Colonic mucosa (tissue), 4 donors: ENCODE measurements around the gene ERBB3. TPM values are rescaled to one million over a fixed set of nuclear protein-coding genes. Genes with fewer than 3 reads are reported as not detected.
"Not testable (repeated sequence)": the region's sequence is repeated elsewhere in the genome, so short reads cannot be mapped to it uniquely, and the experiment has no call there.

Experiments
- DNase-seq: peaks from one replicate; pipeline ENCODE4 v3.0.0-alpha.2; 2020
- H3K27ac ChIP-seq: fragments of 200-600 bp; one replicate; pipeline ENCODE4 v1.8.0; 2021
- H3K27me3 ChIP-seq: fragments of 200-600 bp; one replicate; pipeline ENCODE4 v1.8.0; 2021
- H3K36me3 ChIP-seq: fragments of 200-600 bp; one replicate; pipeline ENCODE4 v1.8.0; 2021
- H3K4me1 ChIP-seq: fragments of 200-600 bp; one replicate; pipeline ENCODE4 v1.8.0; 2021; ENCODE audit warnings: mild to moderate bottlenecking
- H3K4me3 ChIP-seq: fragments of 200-600 bp; one replicate; pipeline ENCODE4 v1.8.0; 2021
- H3K9ac ChIP-seq, 2 donors: one replicate each; pipeline ENCODE4 v1.7.0; 2013; ENCODE audit warnings: control low read depth in 2 of 2, low read depth in 2 of 2, low read length in 2 of 2
- H3K9me3 ChIP-seq: fragments of 200-600 bp; one replicate; pipeline ENCODE4 v1.8.0; 2021
- CTCF ChIP-seq: fragments of 200-600 bp; IDR thresholded peaks from one replicate; pipeline ENCODE4 v1.8.0; 2022; ENCODE audit warnings: antibody characterized with exemption, mild to moderate bottlenecking
- intact Hi-C: fragments of 100-400 bp; cut with DNase I; formaldehyde crosslinking; loops from one replicate; pipeline ENCODE4 v1.14.1; 2022
- total RNA-seq, 2 donors: library from RNA; stranded (reverse); fragmentation: NEBNext Ultra II Directional in 1 of 2; extraction: Animal tissue kit (Norgen Biotek cat#: 25700) in 1 of 2; gene quantifications; one replicate each; pipeline ENCODE4 v1.2.1, GENCODE V29; 2021
- donor health status: healthy.
- donor health status: DM: no; HTN: no; CAD: no.
- donor health status: DM: no; HTN: no; CAD: no.

ERBB3 gene
- total RNA-seq, 2 donors from 2014 or later = 158 to 206 TPM

GRCh38 chr12:56040151-56040550 lies 39.8 kb upstream of the ERBB3 start:
- H3K4me1 ChIP-seq = peaks cover 5% of the 10 kb centered on the region
- intact Hi-C loops = loop anchor here (10.0 kb wide), 1 partner anchor 75 kb away; the partner anchor contains the start of genes RPL41 and ZC3H10
- no peaks in the 10 kb centered on the region for H3K9me3 ChIP-seq
- TF ChIP-seq CTCF = no peak
- no peak overlapping the region for H3K4me3 ChIP-seq
- peaks cover 16% of the 10 kb centered on the region for H3K36me3 ChIP-seq
- no peak overlapping the region for H3K27ac ChIP-seq
- DNase-seq = no peak
- no peaks in the 10 kb centered on the region for H3K27me3 ChIP-seq
- H3K9ac ChIP-seq = no peak overlapping the region

DNA sequence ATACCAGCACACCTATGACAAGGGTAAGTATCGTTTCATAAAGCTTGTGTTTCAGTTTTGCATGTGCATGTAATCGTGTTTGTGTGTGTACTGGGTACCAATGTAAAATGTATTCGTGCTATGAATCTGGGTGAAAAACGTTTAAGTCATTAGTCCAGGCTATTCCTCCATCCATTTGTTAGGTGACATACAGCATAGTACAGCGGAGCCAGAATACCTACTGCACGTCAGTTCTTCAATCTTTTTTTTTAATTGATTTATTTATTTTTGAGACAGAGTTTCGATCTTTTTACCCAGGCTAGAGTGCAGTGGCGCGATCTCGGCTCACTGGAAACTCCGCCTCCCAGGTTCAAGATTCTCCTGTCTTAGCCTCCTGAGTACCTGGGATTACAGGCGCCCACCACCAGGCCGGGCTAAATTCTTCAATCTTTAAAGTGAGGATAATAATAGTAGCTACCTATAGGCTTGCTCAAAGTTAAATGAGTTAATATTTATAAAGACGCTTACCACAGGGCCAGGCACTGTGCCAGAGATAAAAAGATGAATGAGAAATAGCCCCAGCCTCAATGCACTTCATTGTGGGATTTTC lies 38.9 kb upstream of the ERBB3 start:
- DNase-seq = peak; percentile 29
- no peak for TF ChIP-seq CTCF

GRCh38 chr12:56041552-56042429 lies 38.2 kb upstream of the ERBB3 start, which contains the start of gene RPS26:
TSS of gene RPS26 (plus strand) at chr12:56041918. CDS start at chr12:56042167, 249 bp downstream.
- Histone ChIP-seq H3K4me3 (peak within 1 kb of the TSS; percentile 67), H3K9me3 (no peaks in the 10 kb centered on the region), H3K36me3 (peaks cover 16% of the 10 kb centered on the region), H3K9ac (peak within 1 kb of the TSS; percentile 86 to 96), H3K4me1 (peaks cover 5% of the 10 kb centered on the region), H3K27me3 (no peaks in the 10 kb centered on the region), H3K27ac (peak within 1 kb of the TSS; percentile 96)
- intact Hi-C loops = loop anchor here (10.0 kb wide), 1 partner anchor 73 kb away; the partner anchor contains the start of genes RPL41 and ZC3H10
- peak; percentile 95 for DNase-seq
- TF ChIP-seq CTCF = peak; percentile 30

More for the DNA sequence above, 38.9 kb upstream of the ERBB3 start:
- Histone ChIP-seq H3K4me1 (peaks cover 5% of the 10 kb centered on the region), H3K36me3 (peaks cover 16% of the 10 kb centered on the region), H3K4me3 (peak overlapping the region; percentile 67), H3K27ac (peak overlapping the region; percentile 96), H3K9ac (peak overlapping the region; percentile 45 to 96), H3K27me3 (no peaks in the 10 kb centered on the region), H3K9me3 (no peaks in the 10 kb centered on the region)
- intact Hi-C loops = loop anchor here (10.0 kb wide), 1 partner anchor 74 kb away; the partner anchor contains the start of genes RPL41 and ZC3H10

DNA sequence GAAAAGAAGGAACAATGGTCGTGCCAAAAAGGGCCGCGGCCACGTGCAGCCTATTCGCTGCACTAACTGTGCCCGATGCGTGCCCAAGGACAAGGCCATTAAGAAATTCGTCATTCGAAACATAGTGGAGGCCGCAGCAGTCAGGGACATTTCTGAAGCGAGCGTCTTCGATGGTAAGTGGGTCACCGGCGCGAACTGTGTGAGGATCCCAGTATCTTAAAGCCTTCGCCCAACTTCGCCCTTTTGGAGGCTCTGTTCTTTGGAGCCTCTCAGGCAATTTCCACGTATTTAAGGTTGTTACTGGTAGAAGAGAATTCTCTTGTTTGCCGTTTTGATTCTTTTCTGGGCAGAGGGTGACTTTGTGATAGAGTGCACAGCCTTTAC lies 37.5 kb upstream of the ERBB3 start:
- DNase-seq, H3K4me1 ChIP-seq, H3K9me3 ChIP-seq, H3K27me3 ChIP-seq: not testable (repeated sequence)
- intact Hi-C loops = loop anchor here (10.0 kb wide), 1 partner anchor 72 kb away; the partner anchor contains the start of genes RPL41 and ZC3H10
- H3K9ac ChIP-seq = peak overlapping the region; percentile 86 to 96
- peaks cover 16% of the 10 kb centered on the region for H3K36me3 ChIP-seq
- H3K27ac ChIP-seq = peak overlapping the region; percentile 96
- peak overlapping the region; percentile 67 for H3K4me3 ChIP-seq

DNA sequence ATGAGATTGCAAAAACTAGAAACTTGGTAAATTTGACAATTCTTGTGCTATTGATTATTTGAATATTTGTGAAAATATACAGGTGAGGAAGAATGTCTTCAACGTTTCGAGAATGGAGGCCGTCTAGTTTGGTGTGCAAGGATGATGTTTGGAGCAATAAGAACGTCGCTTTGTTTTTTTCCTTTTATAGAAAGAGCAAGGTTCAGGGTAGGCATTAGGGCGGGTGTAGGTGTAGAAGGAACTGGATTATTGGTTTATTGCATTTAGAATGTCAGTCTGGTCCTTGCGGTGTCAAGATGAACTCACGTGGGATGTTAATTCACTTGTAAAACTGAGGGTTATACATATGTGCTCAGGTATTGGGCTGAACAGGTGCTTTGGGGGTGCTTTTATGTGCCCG lies 37.1 kb upstream of the ERBB3 start:
- H3K27ac ChIP-seq = peak overlapping the region; percentile 96
- H3K4me1 ChIP-seq = peaks cover 5% of the 10 kb centered on the region
- intact Hi-C loops = loop anchor here (10.0 kb wide), 1 partner anchor 72 kb away; the partner anchor contains the start of genes RPL41 and ZC3H10
- H3K9me3 ChIP-seq = no peaks in the 10 kb centered on the region
- H3K27me3 ChIP-seq = no peaks in the 10 kb centered on the region
- no peak for TF ChIP-seq CTCF
- peaks cover 16% of the 10 kb centered on the region for H3K36me3 ChIP-seq
- peak overlapping the region; percentile 86 to 96 for H3K9ac ChIP-seq
- peak; percentile 33 for DNase-seq
- H3K4me3 ChIP-seq = peak overlapping the region; percentile 67
